Left renal pelvis (tissue), 4 donors: Measurements from ENCODE around the gene PDIA6. TPM values are rescaled to one million over a fixed set of nuclear protein-coding genes. Genes with fewer than 3 reads are reported as not detected.
A peak's percentile ranks its signal among the peaks of the same experiment; 100 is the strongest.

Source experiments
- DNase-seq, 4 donors: peaks; one replicate each; pipeline ENCODE4 v3.0.0-alpha.2; 2013; ENCODE audit warnings: low read depth in 4 of 4, low spot score in 3 of 4
- polyA plus RNA-seq, 4 donors: library from polyadenylated mRNA; unstranded; fragments of 120-200 nt; gene quantifications; one replicate each; pipeline ENCODE4 v1.2.1, GENCODE V29; 2013; ENCODE audit not compliant: insufficient read length in 4 of 4

PDIA6 gene
- polyA plus RNA-seq, 4 donors, result 246 to 388 (median 344) TPM

GRCh38 chr2:10768063-10768507 is 44.5 kb downstream of the PDIA6 start:
- DNase-seq, result no peak

- DNase-seq, result no peak
Observed at GRCh38 chr2:10765914-10766313, 46.7 kb downstream of the PDIA6 start.

- no peak for DNase-seq
Observed at GRCh38 chr2:10765461-10765860, 47.1 kb downstream of the PDIA6 start.

DNA sequence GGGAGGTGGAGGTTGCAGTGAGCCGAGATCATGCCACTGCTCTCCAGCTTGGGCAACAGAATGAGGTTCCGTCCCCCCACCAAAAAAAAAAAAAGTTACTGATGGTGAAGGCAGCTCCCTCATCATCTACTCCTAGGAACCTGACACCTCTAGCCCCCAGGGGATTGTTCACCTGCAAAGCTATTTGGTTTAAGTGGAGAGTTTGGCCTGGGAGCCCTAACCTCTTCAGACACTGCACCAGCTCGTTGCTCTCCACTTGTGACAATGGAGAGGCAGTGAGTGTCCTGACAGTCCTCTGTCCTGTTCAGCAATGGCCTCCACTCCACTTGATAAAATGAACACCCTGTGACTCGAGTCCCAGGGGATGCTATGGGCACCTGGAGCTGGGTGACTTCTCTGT is 47.7 kb downstream of the PDIA6 start:
- no peak for DNase-seq

DNA sequence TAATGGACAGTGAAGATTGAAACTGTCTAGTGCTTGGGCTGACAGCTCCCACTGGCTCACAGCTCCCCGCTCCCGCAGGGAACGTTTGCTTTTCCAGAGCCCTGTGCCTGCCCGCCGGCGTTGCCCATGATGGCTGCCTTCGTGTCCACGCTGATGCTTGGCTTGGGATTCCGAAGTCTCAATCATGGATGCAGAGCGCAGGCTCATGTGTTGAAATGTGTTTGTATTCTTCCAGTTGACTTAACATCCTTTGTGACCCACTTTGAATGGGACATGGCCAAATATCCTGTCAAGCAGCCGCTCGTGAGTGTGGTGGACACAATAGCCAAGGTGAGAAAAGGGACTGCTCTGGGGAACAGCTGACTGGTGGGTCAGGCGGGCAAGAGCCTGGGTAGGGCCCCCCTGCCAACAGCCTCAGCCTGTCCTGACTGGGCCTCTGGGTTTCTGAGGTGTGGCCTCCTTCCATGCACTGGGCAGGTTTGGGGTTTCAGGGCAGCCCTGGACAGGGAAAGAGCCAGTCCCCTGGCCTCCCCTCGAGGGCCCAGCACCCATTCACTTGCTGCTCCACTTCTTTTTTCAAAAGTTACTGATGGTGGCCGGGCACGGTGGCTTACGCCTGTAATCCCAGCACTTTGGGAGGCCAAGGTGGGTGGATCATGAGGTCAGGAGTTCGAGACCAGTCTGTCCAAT is 48.3 kb downstream of the PDIA6 start:
- no peak for DNase-seq

- no peak for DNase-seq
Observed at GRCh38 chr2:10763461-10763800, 49.2 kb downstream of the PDIA6 start.

- peak in 1 of 4 donors; percentile 25 for DNase-seq
Observed at GRCh38 chr2:10762651-10763460, 49.7 kb downstream of the PDIA6 start.

GRCh38 chr2:10761591-10761990 is 51.0 kb downstream of the PDIA6 start:
- DNase-seq, result no peak

DNA sequence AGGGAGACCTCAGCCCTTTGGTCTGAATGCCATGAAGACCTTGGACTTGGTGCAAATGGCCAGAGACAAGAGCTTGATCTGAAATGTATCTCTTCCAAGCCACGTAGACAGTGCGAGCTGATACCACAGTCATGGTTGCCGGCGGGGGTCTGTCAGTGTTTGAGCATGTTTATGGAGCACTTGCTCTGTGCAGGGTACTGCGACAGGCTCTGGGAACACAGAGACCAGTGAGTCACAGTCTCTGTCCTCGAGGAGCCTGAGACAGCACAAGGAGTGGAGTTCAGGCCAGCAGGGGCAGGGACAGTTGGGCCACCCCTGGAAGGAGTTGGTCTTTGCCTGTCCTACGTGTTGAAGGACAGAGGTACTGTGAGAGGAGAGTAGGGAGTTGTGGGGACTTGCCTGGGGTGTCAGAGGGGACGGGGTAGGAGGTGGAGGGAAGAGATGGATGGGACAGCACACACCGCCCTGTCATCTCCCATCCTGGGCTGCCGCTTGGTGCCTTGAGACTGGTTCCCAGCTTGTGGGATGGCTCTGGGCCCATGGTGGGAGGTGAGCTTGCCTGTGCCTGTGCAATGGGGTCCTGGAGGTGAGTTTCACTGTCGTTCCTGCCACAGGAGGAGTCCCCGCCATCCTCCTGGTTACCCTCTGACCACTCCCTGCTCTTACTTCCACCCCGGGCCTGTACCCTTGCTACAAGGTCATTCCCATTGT is 51.6 kb downstream of the PDIA6 start:
- no peak for DNase-seq

- no peak for DNase-seq
Observed at GRCh38 chr2:10759151-10759714, 53.4 kb downstream of the PDIA6 start.

- DNase-seq, result no peak
Observed at GRCh38 chr2:10757814-10758286, 54.7 kb downstream of the PDIA6 start.

- no peak for DNase-seq
Observed at GRCh38 chr2:10755621-10756020, 57.0 kb downstream of the PDIA6 start.

DNA sequence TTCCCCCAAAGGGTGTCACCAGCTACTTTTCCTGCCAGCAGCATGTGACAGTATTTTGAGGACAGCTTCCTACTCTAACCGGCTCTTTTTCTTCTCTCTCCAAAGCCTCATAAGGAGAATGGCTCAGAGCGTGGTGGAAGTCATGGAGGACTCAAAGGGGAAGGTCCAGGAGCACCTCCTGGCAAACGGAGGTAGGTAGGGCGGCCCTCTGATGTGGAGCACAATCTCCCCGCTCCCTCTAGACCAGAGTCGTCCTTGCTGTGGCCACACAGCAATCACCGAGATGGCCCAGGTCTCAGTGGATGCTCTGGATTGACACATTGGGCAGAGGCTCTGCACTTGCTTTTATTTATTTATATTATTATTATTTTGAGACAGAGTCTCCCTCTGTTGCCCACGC is 58.7 kb downstream of the PDIA6 start:
- no peak for DNase-seq

DNA sequence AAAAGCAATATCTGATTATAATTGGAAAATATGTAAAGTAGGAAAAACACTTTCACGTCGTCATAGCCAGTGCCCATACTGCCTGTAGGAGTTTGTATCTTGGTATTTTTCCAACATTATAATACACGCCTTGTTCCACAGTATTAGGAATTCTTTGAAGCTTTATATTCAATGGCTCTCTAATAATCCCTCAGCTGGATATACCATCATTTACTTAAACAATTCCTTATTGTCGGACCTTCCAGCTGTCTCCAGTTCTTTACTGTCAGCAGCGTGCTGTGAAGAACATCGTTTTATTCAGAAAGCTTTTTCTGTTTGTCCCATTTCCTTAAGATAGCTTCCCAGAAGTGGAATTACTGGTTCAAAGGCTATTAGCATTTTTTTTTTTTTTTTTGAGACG is 59.4 kb downstream of the PDIA6 start:
- no peak for DNase-seq

DNA sequence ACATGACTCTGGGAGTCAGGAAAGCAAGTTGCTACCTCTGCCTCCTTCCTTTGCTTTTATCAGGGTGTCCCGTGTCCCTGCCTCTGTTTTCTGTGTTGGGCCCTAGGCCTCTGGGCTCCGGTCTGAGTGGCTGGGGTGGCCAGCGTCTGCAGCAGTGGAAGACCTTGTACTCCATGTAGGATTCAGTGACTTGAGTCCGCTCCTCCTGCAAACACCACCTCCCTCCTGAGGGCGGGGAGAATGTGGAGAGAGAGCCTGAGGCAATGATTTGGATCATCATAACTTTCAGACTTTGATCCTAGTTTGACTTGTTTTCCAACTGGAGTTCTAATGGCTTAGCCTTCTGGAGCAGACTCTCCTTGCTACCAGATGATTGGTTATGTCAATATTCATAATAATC is 60.3 kb downstream of the PDIA6 start:
- DNase-seq, result no peak

GRCh38 chr2:10750610-10751009 is 62.0 kb downstream of the PDIA6 start:
- no peak for DNase-seq

DNA sequence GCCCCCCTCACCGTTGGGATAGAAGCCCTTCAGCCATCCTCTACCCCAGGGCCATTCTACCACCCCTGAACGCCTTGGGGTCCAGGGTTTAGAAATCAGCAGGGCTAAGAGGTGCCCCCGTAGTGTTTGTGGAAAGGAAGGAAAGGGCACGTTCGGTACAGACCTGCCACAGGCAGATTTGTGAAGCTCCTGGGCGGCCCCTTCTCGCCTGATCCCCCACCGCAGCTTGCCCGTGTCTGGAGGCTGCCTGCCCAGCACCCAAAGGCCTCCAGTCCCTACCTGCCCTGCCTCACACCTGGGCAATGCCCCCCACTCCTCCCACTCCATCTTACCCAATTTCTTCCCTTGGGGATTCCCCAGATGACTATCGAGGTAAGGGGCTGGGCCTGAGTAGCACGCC is 69.9 kb downstream of the PDIA6 start:
- no peak for DNase-seq

GRCh38 chr2:10741139-10741538 is 71.4 kb downstream of the PDIA6 start:
- DNase-seq, result no peak

- DNase-seq, result no peak
Observed at GRCh38 chr2:10740226-10740625, 72.4 kb downstream of the PDIA6 start.

DNA sequence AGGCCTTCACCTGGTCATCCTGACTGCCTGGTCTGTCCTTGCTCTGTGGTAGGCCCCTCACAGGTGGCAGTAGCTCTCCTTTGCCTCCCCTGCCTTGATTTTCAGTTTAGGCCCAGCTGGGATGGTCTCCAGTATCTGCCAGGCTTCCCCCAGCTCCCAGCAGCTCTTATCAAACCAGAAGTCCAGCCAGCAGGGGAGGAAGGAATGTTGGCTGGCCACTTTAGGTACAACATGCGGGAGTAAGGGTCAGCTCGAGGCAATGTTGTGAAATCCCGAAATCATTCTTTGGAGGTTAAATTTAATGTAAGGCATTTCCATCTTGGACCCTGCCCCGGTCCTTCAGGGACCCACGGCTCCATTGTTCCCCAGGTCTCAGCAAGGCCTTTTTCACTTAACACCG is 74.4 kb downstream of the PDIA6 start:
- DNase-seq, result no peak

DNA sequence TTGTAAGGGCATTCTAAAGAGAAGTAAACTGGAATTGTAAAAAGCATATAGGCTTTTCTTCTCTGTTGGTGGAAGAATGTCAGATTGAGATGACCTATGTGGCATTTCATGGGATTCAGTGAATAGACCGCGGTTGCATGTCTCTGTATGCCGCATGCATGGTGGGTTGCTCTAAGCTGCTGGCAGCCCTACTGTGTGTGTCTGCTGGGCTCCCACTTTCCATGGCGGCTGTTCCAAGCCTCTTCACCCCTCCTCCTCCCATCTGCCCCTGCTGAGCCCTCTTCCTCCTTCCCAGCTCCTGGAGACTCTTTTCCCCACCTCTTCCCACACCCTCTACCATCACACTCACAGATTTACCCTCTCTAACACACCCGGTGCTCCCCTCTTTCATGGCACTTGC is 78.6 kb downstream of the PDIA6 start:
- no peak for DNase-seq
